M059J (cell line): ENCODE data around the gene FGR. TPM values are rescaled to one million over a fixed set of nuclear protein-coding genes. Genes with fewer than 3 reads are reported as not detected.

Source experiments
- DNase-seq: peaks from one replicate; pipeline ENCODE4 v3.0.0-alpha.2; 2012; ENCODE audit warnings: low read depth
- total RNA-seq: library from RNA; depleted of rRNA; stranded (reverse); fragments of >200 nt; shearing (Covaris generic); gene quantifications from 2 replicates; pipeline ENCODE4 v1.2.3, GENCODE V29; 2014

Gene FGR
- total RNA-seq, 1 experiment from 2014 or later = 0.17 TPM

- no peak for DNase-seq
Observed at GRCh38 chr1:27617420-27617819, 17.6 kb downstream of the FGR start.

GRCh38 chr1:27616441-27616840 lies 18.5 kb downstream of the FGR start:
- no peak for DNase-seq

- no peak for DNase-seq
Observed at GRCh38 chr1:27615346-27616192, 19.4 kb downstream of the FGR start.

- no peak for DNase-seq
Observed at GRCh38 chr1:27614625-27615344, 20.2 kb downstream of the FGR start.

- DNase-seq = no peak
Observed at GRCh38 chr1:27614043-27614624, 20.9 kb downstream of the FGR start.

DNA sequence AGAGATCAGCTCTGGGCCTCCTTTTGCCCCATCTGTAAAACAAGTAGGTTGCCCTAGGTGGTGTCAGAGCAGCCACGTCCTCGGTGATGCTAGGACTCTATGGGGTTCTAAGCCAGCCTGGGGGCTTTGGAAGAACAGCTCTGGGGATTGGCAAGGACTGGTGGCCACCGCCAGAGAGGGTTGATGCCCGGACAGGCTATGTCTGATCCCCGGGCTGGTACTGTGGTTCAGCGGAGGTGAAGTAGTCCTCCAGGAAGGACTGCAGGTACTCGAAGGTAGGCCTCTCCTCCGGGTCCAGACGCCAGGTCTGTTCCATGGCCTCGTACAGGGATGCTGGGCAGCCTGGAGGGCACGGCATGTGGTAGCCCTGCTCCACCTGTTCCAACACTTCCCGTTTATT lies 22.3 kb downstream of the FGR start:
- no peak for DNase-seq

DNA sequence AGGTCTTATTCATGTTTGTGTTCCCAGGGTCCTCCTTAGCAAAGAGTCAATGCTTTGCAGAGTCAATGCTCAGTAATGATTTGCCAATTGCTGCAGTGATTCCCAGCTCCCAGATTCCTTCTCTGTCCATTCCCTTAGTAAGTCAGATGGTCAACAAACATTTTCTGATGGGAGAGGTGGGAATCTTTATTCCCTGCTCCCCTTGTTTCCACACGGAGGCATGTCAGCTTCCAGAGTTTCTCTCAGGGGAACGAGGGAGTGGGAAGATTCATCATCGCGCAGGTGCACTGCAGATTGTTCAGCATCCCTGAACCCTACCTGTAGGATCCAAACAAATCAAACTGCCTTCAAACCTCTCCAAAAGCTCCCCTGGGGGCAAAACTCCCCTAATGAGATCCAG lies 23.5 kb downstream of the FGR start:
- DNase-seq = no peak

DNA sequence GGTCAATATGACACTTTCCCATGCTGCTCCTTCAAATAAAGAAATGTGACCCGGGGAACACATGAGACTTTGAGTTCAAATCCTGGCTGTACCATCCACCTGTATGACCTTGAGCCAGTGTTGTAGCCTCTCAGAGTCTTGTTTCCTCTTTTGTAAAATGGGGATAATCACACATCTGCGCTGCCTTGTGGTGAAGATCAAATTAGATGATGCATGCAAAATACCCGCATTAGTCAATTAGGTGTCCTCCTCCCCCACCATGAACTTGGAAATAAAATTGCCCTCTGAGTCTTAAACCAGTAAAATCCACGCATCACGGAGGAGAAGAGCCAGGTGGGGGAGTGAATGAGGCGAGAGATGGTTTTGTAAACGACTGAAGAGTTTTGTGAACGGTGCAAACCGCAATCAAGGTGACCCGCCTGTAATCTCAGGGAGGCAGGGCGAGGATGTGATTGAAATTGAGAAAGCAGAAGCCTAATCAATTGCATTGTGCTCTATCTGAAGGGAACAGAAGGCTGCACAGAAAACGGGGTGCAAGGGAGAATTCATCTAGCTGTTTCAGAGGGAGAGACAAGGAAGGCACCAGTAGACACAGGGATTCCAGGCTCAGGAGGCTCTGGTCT lies 25.3 kb downstream of the FGR start:
- no peak for DNase-seq

DNA sequence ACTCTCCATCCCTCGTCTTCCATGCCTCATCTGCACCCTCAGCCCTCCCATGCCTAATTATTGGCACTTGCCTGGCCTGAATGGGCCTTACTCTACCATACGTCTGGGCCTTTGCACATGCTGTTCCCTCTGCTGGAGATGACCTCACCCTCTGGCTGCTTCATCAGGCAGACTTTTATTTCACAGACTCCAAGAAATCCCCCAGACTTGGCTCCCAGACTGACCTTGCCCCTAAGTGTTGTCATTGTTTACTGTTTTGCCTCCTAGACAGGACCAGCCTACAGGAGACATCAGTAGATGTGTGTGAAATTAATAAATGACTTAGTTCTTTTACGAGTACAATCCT lies 25.8 kb downstream of the FGR start:
- no peak for DNase-seq

- no peak for DNase-seq
Observed at GRCh38 chr1:27607239-27607804, 27.7 kb downstream of the FGR start.

DNA sequence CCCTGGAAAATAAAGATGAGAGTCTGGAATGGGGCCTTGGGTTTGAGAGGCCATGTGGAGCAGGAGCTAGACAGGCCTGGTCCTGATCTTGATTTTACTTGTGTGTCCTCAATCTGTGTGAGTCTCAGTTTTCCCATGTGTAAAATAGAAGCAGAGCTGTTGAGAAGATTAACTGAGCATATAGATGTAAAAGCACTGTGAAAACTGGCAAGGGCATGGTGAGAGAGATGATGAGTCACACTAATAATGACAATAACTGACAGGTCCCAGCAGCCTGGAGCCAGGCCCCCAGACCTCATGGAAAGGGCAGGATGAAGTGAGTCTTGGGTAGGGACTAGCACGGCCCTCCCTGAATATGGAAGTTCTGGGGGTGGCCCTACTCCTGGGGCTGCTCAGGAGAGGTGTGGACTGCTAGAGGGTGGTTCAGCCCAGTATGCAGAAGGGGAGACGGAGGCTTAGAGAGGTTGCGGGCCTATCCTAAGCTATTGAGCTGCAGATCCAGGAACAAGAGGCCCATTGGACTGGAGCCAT lies 28.2 kb downstream of the FGR start:
- peak; percentile 76 for DNase-seq

GRCh38 chr1:27605796-27606707 lies 28.9 kb downstream of the FGR start:
- peak; percentile 66 for DNase-seq

DNA sequence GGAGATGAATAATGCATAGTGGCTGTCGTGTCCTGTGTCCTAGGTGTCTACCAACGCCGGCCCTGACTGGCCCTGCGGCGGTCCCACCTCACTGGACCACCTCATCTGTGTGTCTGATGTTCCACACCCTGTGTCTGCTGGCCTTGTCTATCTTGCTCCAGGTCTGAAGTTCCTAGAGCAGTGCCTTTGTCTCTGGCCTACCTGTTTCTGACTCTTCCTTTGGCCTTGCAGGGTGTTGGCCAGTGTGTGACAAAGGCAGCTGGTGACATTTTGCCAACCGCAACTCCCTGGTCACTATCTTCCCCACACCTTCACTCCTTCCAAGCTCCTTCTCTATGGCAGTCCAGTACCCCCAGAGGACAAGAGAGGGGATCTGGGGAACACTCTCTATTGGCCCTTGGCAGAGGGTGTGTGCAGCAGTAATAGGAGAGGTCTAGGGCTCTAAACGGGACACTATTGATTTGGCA lies 29.7 kb downstream of the FGR start:
- no peak for DNase-seq

DNA sequence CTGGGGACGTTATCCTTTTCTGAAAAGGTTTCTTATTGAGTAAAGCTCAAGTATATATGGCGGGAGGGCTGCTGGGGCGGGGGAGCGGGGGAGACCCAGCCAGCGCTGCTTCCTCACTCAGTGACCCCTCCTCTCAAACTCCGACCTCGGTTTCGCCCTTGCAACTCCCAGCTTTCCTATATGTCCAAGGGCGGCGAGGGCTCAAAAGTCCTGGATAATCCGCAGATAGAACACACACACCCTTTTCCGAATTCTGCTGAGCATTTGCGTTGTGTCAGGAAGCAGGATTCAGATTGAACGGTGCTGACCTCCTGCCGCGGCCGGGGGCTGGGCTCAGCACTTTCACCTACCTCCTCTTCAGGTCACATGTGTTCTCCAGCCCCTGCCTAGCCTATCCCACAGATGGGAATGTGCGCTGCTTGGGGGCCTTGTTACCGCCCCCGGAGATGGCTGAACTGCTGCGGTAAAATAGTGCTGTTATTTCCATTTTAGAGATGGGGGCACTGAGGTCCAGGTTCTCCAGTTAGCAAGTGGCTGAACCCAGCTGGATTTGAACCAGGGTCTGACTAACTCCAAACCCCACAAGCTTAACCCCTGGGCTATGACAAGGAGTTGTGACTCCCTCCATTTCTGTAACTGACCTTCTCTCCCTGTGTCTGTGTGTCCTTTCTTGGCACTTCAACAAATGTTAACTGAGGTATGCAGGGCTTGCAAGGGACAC lies 30.2 kb downstream of the FGR start:
- DNase-seq = peak; percentile 44

- DNase-seq = peak; percentile 90
Observed at GRCh38 chr1:27603681-27604578, 31.1 kb downstream of the FGR start, which contains the start of gene AHDC1. AHDC1 (minus strand) TSS chr1:27604144; CDS start chr1:27552115, 52,029 bp downstream.

DNA sequence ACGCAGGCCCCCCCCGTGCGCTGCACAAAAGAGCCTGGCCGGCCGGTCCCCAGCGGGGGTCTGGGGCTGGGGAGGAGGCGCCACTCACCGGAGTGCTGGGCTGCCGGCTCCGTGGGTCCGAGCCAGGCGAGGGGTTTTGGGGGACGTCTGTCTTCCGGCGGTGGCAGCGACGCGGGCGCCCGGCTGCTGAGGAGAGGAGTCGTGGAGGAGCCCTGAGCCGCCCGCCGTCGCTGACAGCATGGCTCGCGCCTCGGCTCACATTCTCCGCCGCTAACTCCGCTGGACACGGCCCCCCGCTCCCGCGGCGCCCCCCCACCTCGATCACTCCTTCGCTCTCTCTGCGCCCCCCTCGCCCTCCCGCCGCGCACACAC lies 31.7 kb downstream of the FGR start:
- DNase-seq = no peak

- DNase-seq = no peak
Observed at GRCh38 chr1:27602462-27603308, 32.3 kb downstream of the FGR start.
